ENCODE data around the gene VDAC1. TPM values are rescaled to one million over a fixed set of nuclear protein-coding genes. Genes with fewer than 3 reads are reported as not detected.

Gene VDAC1
- total RNA-seq, 1 donor from 2014 or later, result 501 TPM

- intact Hi-C loops (cut with micrococcal nuclease), result no loop called here
- no peak overlapping the region for H3K4me3 ChIP-seq
- TF ChIP-seq, protein P1, sequence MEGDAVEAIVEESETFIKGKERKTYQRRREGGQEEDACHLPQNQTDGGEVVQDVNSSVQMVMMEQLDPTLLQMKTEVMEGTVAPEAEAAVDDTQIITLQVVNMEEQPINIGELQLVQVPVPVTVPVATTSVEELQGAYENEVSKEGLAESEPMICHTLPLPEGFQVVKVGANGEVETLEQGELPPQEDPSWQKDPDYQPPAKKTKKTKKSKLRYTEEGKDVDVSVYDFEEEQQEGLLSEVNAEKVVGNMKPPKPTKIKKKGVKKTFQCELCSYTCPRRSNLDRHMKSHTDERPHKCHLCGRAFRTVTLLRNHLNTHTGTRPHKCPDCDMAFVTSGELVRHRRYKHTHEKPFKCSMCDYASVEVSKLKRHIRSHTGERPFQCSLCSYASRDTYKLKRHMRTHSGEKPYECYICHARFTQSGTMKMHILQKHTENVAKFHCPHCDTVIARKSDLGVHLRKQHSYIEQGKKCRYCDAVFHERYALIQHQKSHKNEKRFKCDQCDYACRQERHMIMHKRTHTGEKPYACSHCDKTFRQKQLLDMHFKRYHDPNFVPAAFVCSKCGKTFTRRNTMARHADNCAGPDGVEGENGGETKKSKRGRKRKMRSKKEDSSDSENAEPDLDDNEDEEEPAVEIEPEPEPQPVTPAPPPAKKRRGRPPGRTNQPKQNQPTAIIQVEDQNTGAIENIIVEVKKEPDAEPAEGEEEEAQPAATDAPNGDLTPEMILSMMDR (IDR thresholded peaks at IDR 0.05; ENCODE audit: borderline replicate concordance), result no peak
- no peak overlapping the region for H3K27ac ChIP-seq (replicated peaks)
- H3K9me3 ChIP-seq (replicated peaks), result no peaks in the 10 kb centered on the region
- DNase-seq, result no peak
- peaks cover 15% of the 10 kb centered on the region for H3K4me1 ChIP-seq
- H3K36me3 ChIP-seq, result no peaks in the 10 kb centered on the region
- no peaks in the 10 kb centered on the region for H3K27me3 ChIP-seq (ENCODE audit: low read depth)
Measured at GRCh38 chr5:133935667-133935940, 69.2 kb downstream of the VDAC1 start.

DNA sequence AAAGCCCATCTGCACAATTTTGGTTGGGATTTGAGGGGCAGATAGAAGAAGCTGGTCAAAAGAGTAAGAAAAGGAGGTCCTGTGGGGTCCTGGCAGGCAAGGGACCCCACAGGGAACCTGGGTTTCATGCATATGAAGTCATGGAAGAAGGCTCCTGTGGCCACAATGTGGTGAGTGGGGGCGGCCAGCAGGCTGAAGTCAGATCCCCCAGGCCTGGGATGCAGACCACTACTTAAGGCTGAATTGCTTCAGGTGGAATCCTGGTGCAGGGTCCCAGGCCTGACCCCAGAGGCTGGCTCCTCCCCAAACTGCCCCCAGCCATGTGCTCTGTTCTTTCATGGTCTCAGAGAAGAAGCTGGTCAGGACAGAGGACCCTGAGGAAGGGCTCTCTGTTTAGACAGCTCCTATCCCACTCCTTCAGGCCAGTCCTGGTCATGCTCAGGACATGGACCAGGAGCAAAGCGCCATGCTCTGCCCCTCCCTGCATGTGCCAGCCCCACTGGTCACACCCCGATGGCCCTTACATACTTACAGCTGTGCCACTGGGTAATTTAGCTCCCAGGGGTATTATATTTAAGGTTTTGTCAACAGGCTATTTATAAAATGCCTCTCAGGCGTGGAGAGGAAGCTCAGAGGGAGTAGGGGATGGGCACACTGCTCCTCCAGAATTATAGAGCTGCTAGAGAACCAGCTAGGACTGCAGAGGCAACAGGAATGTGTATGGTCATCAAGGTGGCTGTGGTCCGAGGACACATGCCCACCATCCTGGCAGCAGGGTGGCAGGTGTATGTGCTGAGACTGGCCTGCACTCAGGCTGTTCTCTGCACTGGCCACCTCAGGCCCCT is 69.7 kb downstream of the VDAC1 start:
- no peak for DNase-seq

GRCh38 chr5:133934311-133934710 is 70.5 kb downstream of the VDAC1 start:
- intact Hi-C loops (cut with micrococcal nuclease), result no loop called here
- no peaks in the 10 kb centered on the region for H3K27me3 ChIP-seq (ENCODE audit: low read depth)
- H3K27ac ChIP-seq (replicated peaks), result no peak overlapping the region
- H3K36me3 ChIP-seq, result no peaks in the 10 kb centered on the region
- H3K4me1 ChIP-seq, result peaks cover 15% of the 10 kb centered on the region
- H3K4me3 ChIP-seq, result no peak overlapping the region
- no peak for DNase-seq
- H3K9me3 ChIP-seq (replicated peaks), result no peaks in the 10 kb centered on the region
- TF ChIP-seq, protein P1 (IDR thresholded peaks at IDR 0.05; ENCODE audit: borderline replicate concordance), result no peak

More for the DNA sequence above, 69.7 kb downstream of the VDAC1 start:
- Histone ChIP-seq H3K27ac (replicated peaks) (no peak overlapping the region), H3K4me1 (peaks cover 15% of the 10 kb centered on the region), H3K36me3 (no peaks in the 10 kb centered on the region), H3K27me3 (ENCODE audit: low read depth) (no peaks in the 10 kb centered on the region), H3K9me3 (replicated peaks) (no peaks in the 10 kb centered on the region), H3K4me3 (no peak overlapping the region)
- TF ChIP-seq, protein P1 (IDR thresholded peaks at IDR 0.05; ENCODE audit: borderline replicate concordance), result no peak
- intact Hi-C loops (cut with micrococcal nuclease), result no loop called here

DNA sequence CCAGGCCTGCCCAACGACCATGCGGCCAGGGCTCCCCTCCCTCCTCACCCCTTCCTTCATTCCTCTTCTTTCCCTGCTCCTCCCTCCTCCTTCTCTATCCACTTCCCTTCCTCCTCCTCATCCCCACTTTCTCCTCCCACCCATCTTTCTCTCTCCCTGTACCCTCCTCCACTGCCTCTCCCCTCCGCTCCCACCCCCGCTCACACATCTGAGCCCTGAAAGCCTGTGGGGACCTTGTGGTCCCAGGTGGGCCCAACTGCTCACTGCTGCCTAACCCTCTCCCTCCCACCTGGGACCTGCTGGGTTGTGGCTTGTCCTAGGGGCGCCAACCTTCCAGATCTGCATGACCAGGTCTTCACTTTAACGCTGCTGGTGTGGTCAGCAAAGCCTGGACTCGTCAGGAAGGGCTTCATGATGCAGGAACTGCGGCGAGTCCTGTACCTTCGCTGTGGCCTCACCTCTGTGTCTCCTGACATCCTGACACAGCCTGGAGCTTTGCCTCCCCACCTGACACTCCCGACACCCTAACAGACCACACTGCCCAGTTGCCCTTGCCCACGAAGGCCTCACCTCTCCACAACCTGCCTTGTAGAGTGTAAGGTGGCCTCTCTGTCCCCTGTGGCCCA is 71.0 kb downstream of the VDAC1 start:
- Histone ChIP-seq H3K4me3 (no peak overlapping the region), H3K36me3 (no peaks in the 10 kb centered on the region), H3K9me3 (replicated peaks) (no peaks in the 10 kb centered on the region), H3K27me3 (ENCODE audit: low read depth) (no peaks in the 10 kb centered on the region), H3K27ac (replicated peaks) (no peak overlapping the region), H3K4me1 (peaks cover 15% of the 10 kb centered on the region)
- DNase-seq, result no peak
- intact Hi-C loops (cut with micrococcal nuclease), result no loop called here
- TF ChIP-seq, protein P1 (IDR thresholded peaks at IDR 0.05; ENCODE audit: borderline replicate concordance), result no peak

DNA sequence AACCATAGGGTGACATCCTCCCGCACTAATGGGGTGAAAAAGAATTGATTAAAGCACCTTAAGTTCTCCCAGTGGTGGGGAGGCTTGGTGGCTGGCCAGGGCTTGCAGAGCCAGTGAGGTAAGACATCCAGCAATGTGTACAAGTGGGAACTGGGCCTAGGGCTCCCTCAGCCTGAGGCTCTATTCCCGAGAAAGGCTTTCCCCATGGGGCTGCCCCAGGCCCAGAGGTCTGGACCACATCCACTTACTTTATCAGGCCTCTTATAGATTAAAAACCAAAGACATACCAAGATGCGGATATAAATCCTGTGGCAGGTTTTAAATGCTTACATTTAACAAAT is 71.6 kb downstream of the VDAC1 start:
- intact Hi-C loops (cut with micrococcal nuclease), result no loop called here
- H3K4me3 ChIP-seq, result no peak overlapping the region
- no peaks in the 10 kb centered on the region for H3K27me3 ChIP-seq (ENCODE audit: low read depth)
- no peak for DNase-seq
- TF ChIP-seq, protein P1 (IDR thresholded peaks at IDR 0.05; ENCODE audit: borderline replicate concordance), result no peak
- no peaks in the 10 kb centered on the region for H3K36me3 ChIP-seq
- H3K9me3 ChIP-seq (replicated peaks), result no peaks in the 10 kb centered on the region
- H3K4me1 ChIP-seq, result peaks cover 15% of the 10 kb centered on the region
- H3K27ac ChIP-seq (replicated peaks), result no peak overlapping the region
